HL-60 (cell line): ENCODE results near the gene GPC4.

ENCODE experiments used
- DNase-seq, 2 experiments: peaks; one replicate each; pipeline ENCODE4 v3.0.0-alpha.2; 2010 to 2020; ENCODE audit warnings: low read depth in 1 of 2, low spot score in 1 of 2
- H3K27ac ChIP-seq: fragments of 250-450 bp; sonication (Bioruptor Pico); replicated peaks from 2 replicates; pipeline ENCODE4 v1.5.1; 2020; ENCODE audit warnings: mild to moderate bottlenecking, moderate library complexity
- H3K27me3 ChIP-seq: fragments of 250-450 bp; sonication (Bioruptor Pico); 2 replicates; pipeline ENCODE4 v1.5.1; 2021; ENCODE audit warnings: mild to moderate bottlenecking, moderate library complexity; ENCODE audit not compliant: insufficient read depth, poor library complexity, severe bottlenecking
- H3K4me3 ChIP-seq: replicated peaks from 2 replicates; pipeline ENCODE4 v1.5.1; 2011; ENCODE audit warnings: mild to moderate bottlenecking, control low read depth, low read length; ENCODE audit not compliant: insufficient read depth
- GABPA ChIP-seq: IDR thresholded peaks from 2 replicates; pipeline ENCODE4 v1.6.1; 2012; ENCODE audit warnings: low read depth
- POLR2AphosphoS5 ChIP-seq: IDR thresholded peaks from 2 replicates; pipeline ENCODE4 v1.6.1; 2012; ENCODE audit warnings: low read depth
- SPI1 ChIP-seq: IDR thresholded peaks from 2 replicates; pipeline ENCODE4 v1.6.1; 2012; ENCODE audit warnings: low read depth, mild to moderate bottlenecking, borderline replicate concordance
- TF ChIP-seq, protein P1 (sequence below): IDR thresholded peaks from one replicate; pipeline ENCODE4 v1.5.1; 2011; ENCODE audit warnings: low read length, control low read depth, inconsistent platforms; ENCODE audit not compliant: insufficient read depth
- TF ChIP-seq, protein P2 (sequence below): IDR thresholded peaks from 2 replicates; pipeline ENCODE4 v1.6.1; 2012; ENCODE audit warnings: low read depth; ENCODE audit not compliant: insufficient replicate concordance

GPC4 gene

DNA sequence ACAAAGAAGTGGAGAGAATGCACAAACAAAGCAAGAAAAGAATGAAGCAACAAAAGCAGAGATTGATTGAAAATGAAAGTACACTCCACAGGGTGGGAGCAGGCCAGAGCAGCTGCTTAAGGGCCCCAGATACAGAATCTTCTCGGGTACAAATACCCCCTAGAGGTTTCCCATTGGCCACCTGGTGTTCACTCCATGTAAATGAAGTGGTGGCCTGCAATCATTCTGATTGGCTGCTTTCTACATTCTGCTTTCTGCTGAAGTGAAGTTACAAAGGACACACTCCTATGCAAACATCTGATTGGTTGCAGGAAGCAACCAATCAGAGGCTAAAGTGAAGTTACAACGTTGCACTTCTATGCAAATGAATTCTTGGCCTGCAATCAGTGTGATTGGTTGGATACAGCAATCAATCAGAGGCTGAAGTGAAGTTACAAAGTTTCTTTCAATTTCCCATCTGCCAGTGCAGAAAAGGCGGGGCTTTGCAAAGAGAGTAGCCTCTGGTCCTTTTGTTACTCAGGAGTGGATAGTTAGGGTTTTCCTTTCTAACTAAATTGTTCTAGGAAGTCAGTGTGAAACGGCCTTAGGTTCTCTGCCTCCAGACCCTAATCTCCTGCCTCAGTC is 19.0 kb upstream of the GPC4 start:
- no peak overlapping the region for H3K27ac ChIP-seq
- no peaks in the 10 kb centered on the region for H3K27me3 ChIP-seq
- DNase-seq, result no peak
- no peak overlapping the region for H3K4me3 ChIP-seq
- TF ChIP-seq SPI1, result no peak
- TF ChIP-seq, protein P1, sequence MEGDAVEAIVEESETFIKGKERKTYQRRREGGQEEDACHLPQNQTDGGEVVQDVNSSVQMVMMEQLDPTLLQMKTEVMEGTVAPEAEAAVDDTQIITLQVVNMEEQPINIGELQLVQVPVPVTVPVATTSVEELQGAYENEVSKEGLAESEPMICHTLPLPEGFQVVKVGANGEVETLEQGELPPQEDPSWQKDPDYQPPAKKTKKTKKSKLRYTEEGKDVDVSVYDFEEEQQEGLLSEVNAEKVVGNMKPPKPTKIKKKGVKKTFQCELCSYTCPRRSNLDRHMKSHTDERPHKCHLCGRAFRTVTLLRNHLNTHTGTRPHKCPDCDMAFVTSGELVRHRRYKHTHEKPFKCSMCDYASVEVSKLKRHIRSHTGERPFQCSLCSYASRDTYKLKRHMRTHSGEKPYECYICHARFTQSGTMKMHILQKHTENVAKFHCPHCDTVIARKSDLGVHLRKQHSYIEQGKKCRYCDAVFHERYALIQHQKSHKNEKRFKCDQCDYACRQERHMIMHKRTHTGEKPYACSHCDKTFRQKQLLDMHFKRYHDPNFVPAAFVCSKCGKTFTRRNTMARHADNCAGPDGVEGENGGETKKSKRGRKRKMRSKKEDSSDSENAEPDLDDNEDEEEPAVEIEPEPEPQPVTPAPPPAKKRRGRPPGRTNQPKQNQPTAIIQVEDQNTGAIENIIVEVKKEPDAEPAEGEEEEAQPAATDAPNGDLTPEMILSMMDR, result no peak
- TF ChIP-seq GABPA, result no peak
- no peak for TF ChIP-seq POLR2AphosphoS5
- TF ChIP-seq, protein P2, sequence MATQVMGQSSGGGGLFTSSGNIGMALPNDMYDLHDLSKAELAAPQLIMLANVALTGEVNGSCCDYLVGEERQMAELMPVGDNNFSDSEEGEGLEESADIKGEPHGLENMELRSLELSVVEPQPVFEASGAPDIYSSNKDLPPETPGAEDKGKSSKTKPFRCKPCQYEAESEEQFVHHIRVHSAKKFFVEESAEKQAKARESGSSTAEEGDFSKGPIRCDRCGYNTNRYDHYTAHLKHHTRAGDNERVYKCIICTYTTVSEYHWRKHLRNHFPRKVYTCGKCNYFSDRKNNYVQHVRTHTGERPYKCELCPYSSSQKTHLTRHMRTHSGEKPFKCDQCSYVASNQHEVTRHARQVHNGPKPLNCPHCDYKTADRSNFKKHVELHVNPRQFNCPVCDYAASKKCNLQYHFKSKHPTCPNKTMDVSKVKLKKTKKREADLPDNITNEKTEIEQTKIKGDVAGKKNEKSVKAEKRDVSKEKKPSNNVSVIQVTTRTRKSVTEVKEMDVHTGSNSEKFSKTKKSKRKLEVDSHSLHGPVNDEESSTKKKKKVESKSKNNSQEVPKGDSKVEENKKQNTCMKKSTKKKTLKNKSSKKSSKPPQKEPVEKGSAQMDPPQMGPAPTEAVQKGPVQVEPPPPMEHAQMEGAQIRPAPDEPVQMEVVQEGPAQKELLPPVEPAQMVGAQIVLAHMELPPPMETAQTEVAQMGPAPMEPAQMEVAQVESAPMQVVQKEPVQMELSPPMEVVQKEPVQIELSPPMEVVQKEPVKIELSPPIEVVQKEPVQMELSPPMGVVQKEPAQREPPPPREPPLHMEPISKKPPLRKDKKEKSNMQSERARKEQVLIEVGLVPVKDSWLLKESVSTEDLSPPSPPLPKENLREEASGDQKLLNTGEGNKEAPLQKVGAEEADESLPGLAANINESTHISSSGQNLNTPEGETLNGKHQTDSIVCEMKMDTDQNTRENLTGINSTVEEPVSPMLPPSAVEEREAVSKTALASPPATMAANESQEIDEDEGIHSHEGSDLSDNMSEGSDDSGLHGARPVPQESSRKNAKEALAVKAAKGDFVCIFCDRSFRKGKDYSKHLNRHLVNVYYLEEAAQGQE, result no peak

DNA sequence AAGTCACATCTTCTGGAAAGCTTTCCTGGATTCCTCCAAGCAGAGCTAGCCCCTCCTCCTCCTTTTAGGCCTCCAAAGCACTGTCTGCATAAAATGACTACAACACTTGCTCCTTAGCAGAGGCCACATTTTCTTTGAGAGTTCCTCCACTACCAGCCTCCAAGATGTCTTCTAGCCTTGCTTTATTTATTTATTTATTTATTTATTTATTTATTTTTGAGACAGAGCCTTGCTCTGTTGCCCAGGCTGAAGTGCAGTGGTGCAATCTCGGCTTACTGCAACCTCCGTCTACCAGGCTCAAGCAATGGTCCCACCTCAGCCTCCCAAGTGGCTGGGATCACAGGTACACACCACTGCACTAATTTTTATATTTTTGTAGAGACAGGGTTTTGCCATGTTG is 4.6 kb upstream of the GPC4 start:
- DNase-seq, result no peak
- Histone ChIP-seq H3K27ac (no peak overlapping the region), H3K27me3 (peaks cover 7% of the 10 kb centered on the region), H3K4me3 (no peak overlapping the region)
- TF ChIP-seq, protein P1, result no peak
- TF ChIP-seq, protein P2, result no peak
- TF ChIP-seq POLR2AphosphoS5 (no peak), GABPA (no peak), SPI1 (no peak)

GRCh38 chrX:133418588-133418987 is 3.3 kb upstream of the GPC4 start:
- peaks cover 13% of the 10 kb centered on the region for H3K27me3 ChIP-seq
- no peak for DNase-seq
- no peak overlapping the region for H3K27ac ChIP-seq
- H3K4me3 ChIP-seq, result no peak overlapping the region
- TF ChIP-seq, protein P2, result no peak
- TF ChIP-seq, protein P1, result no peak
- TF ChIP-seq GABPA (no peak), POLR2AphosphoS5 (no peak), SPI1 (no peak)
